GM12878 (cell line): ENCODE measurements around the gene GYG2. TPM values are rescaled to one million over a fixed set of nuclear protein-coding genes. Genes with fewer than 3 reads are reported as not detected.

Experiments used
- ATAC-seq: fragments of 200-7000 bp; cut with Tn5 transposase; 3 replicates; pipeline ENCODE4 v1.9.1; 2020; ENCODE audit warnings: mild to moderate bottlenecking, moderate library complexity
- BruUV-seq: library from RNA; stranded (reverse); fragments of 400-500 nt; replicated peaks from 2 replicates; lab custom pipeline; 2021; lab: Mats Ljungman, UMichigan
- CTCF ChIA-PET: fragments of 300-600 bp; sonication (Branson Sonifier 250); formaldehyde crosslinking; extraction: SDS; loops from one replicate; lab custom pipeline; 2021; ENCODE audit warnings: inconsistent platforms; lab: Yijun Ruan, JAX
- POLR2A ChIA-PET: fragments of 350-600 bp; formaldehyde crosslinking; extraction: SDS; loops from one replicate; lab custom pipeline; 2021; ENCODE audit warnings: inconsistent platforms; lab: Charles Lee
- RAD21 ChIA-PET: fragments of 300-600 bp; sonication (Branson Sonifier 250); formaldehyde crosslinking; loops from one replicate; lab custom pipeline; 2023; ENCODE audit warnings: antibody characterized with exemption; ENCODE audit not compliant: unreplicated experiment; lab: Charles Lee
- SMC1A ChIA-PET: fragments of 300-600 bp; sonication (Branson Sonifier 250); formaldehyde crosslinking; loops from one replicate; lab custom pipeline; 2023; ENCODE audit not compliant: unreplicated experiment, uncharacterized antibody; lab: Charles Lee
- DNase-seq: peaks from one replicate; pipeline ENCODE4 v3.0.0-alpha.2; 2011; ENCODE audit warnings: low read depth, low spot score
- FAIRE-seq: peaks from 3 replicates; lab custom pipeline; 2011; peaks lifted over from hg19 to GRCh38; lab: Jason Lieb, UNC
- H2AFZ ChIP-seq: 2 replicates; pipeline ENCODE4 v1.6.0; 2011; ENCODE audit warnings: low read depth, low read length, control low read depth; ENCODE audit not compliant: control insufficient read depth
- H3K27ac ChIP-seq: 2 replicates; pipeline ENCODE4 v1.5.1; 2011; ENCODE audit warnings: control low read depth; ENCODE audit not compliant: control insufficient read depth, insufficient read depth
- H3K27me3 ChIP-seq, 2 experiments: replicated peaks in 1 of 2; 2 replicates each; pipeline versions ENCODE4 v1.6.0 to v1.6.1; 2011; ENCODE audit warnings: low read length in 1 of 2; ENCODE audit not compliant: control insufficient read depth in 2 of 2, insufficient read depth in 2 of 2
- H3K36me3 ChIP-seq, 2 experiments: 2 replicates each; pipeline ENCODE4 v1.5.1; 2011; ENCODE audit warnings: low read length in 1 of 2; ENCODE audit not compliant: control insufficient read depth in 2 of 2, insufficient read depth in 2 of 2
- H3K4me1 ChIP-seq: 2 replicates; pipeline ENCODE4 v1.6.1; 2011; ENCODE audit warnings: mild to moderate bottlenecking, low read length, moderate library complexity, mixed read lengths; ENCODE audit not compliant: control insufficient read depth, insufficient read depth
- H3K4me2 ChIP-seq: 2 replicates; pipeline ENCODE4 v1.6.0; 2011; ENCODE audit warnings: control low read depth; ENCODE audit not compliant: control insufficient read depth, insufficient read depth
- H3K4me3 ChIP-seq: fragments of 200-600 bp; sonication (generic); 2 replicates; pipeline ENCODE4 v1.5.1; 2016
- H3K79me2 ChIP-seq: 2 replicates; pipeline ENCODE4 v1.6.0; 2011; ENCODE audit warnings: low read length; ENCODE audit not compliant: control insufficient read depth, insufficient read depth
- H3K9ac ChIP-seq: 2 replicates; pipeline ENCODE4 v1.8.0; 2011; ENCODE audit warnings: low read length, control low read depth, mixed read lengths; ENCODE audit not compliant: control insufficient read depth, insufficient read depth
- H3K9me3 ChIP-seq: replicated peaks from 3 replicates; pipeline ENCODE4 v1.5.1; 2011; ENCODE audit warnings: mild to moderate bottlenecking, low read length; ENCODE audit not compliant: control insufficient read depth, insufficient read depth
- H4K20me1 ChIP-seq: 2 replicates; pipeline ENCODE4 v1.6.0; 2011; ENCODE audit not compliant: control insufficient read depth, insufficient read depth
- SRF ChIP-seq, 2 experiments: IDR thresholded peaks; 2 replicates each; pipeline ENCODE4 v1.6.1; 2011; ENCODE audit warnings: low read depth in 2 of 2, low read length in 2 of 2, mild to moderate bottlenecking in 1 of 2, moderate library complexity in 1 of 2
- WGBS: methylation state at CpG from one replicate; pipeline ENCODE4 v1.1.6; 2016; ENCODE audit warnings: low lambda C conversion rate; ENCODE audit not compliant: insufficient replicate concordance, insufficient coverage; ENCODE audit errors: missing lambda C conversion rate; 5-methylcytosine and 5-hydroxymethylcytosine counted together
- in situ Hi-C: fragments of 300-500 bp; cut with MboI; formaldehyde crosslinking; loops from 9 replicates; pipeline ENCODE4 v1.14.3; 2018; ENCODE audit warnings: mixed read lengths
- intact Hi-C: fragments of 100-400 bp; cut with micrococcal nuclease; formaldehyde crosslinking; loops from one replicate; pipeline ENCODE4 v1.14.2; 2022; ENCODE audit not compliant: unreplicated experiment
- polyA plus RNA-seq, 11 experiments: library from polyadenylated mRNA; depleted of rRNA in 4 of 11; unstranded in 6 of 11; stranded (reverse) in 5 of 11; fragments of >200 nt; fragmentation: Nextera tagmentation in 4 of 11; fragmentation: Illumina TruSeq in 1 of 11; extraction: Ambion mirVana in 4 of 11; extraction: Trizol in 1 of 11; gene quantifications; 1 replicate in 1 of 11; 2 replicates in 10 of 11; pipeline versions ENCODE4 v1.2.1 to v1.2.3, GENCODE V29; 2011 to 2016; ENCODE audit warnings: inconsistent platforms in 2 of 11, missing spikeins in 2 of 11, low read depth in 1 of 11
- total RNA-seq, 4 experiments: library from RNA; depleted of rRNA in 3 of 4; stranded (reverse); fragments of >200 nt in 3 of 4; fragmentation: Illumina TruSeq in 1 of 4; extraction: Trizol in 1 of 4; gene quantifications; 2 replicates each; pipeline versions ENCODE4 v1.2.1 to v1.2.3, GENCODE V29; 2013 to 2021

GYG2 gene
- total and polyA plus RNA-seq, 10 of the 15 experiments (the other 5 are each of a cell fraction or from before 2014, with no cell fraction given): 0.05 TPM; not detected in 9

DNA sequence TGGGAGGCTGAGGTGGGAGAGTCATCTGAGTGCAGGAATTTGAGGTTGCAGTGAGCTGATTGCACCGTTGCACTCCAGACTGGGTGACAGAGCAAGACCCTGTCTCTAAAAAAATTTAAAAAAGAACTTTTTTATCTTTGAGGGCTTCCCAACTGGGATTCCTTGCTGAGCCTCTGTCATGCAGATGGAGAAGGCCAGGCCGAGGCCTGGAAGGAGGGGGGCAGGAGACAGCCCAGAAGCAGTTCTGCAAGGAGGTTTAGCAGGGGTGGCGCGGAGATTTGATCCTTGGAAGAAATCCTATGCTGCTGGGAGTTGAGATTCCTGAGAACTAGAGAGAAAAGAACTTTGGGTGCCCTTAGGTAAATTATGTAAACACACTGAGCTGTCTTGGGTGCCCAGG lies 102.9 kb downstream of the GYG2 start:
- intact Hi-C loops (no loop called here), in situ Hi-C loops (no loop called here)
- no peak overlapping the region for H3K4me2 ChIP-seq
- no peaks in the 10 kb centered on the region for H4K20me1 ChIP-seq
- POLR2A ChIA-PET: no interaction called here
- H2AFZ ChIP-seq: no peak overlapping the region
- WGBS: 47% methylated on average over 4 of the region's 4 CpGs
- no peaks in the 10 kb centered on the region for H3K27me3 ChIP-seq
- no peak overlapping the region for H3K27ac ChIP-seq
- CTCF ChIA-PET: no interaction called here
- SMC1A ChIA-PET: no interaction called here
- no TSS peak for BruUV-seq
- no peaks in the 10 kb centered on the region for H3K4me1 ChIP-seq
- DNase-seq (no peak), FAIRE-seq (no peak), ATAC-seq (no peak)
- H3K36me3 ChIP-seq: no peaks in the 10 kb centered on the region
- H3K4me3 ChIP-seq: no peak overlapping the region
- H3K9me3 ChIP-seq: no peaks in the 10 kb centered on the region; the same call in 2 of the 3 replicates
- H3K79me2 ChIP-seq: no peaks in the 10 kb centered on the region
- no peak for TF ChIP-seq SRF (IDR thresholded peaks at IDR 0.05; ENCODE audit: low read depth in 2 of 2, low read length in 2 of 2)
- no peak overlapping the region for H3K9ac ChIP-seq
- RAD21 ChIA-PET: no interaction called here

Other genes with a start within 250 kb of the GYG2 start
- 157 and 163 TPM in 2 replicates for gene CD99, start 137.6 kb upstream of the GYG2 start, total RNA-seq (2014; rRNA removed)
- 128 and 134 TPM in 2 replicates for gene CD99, start 137.6 kb upstream of the GYG2 start, total RNA-seq (2014; rRNA removed; fragmentation: Illumina TruSeq; extraction: Trizol)
- gene CD99, start 137.6 kb upstream of the GYG2 start, total RNA-seq (2021): 174 and 181 TPM in 2 replicates
- gene CD99, start 137.6 kb upstream of the GYG2 start, polyA plus RNA-seq (2011; rRNA removed): 31.4 and 43.4 TPM in 2 replicates
- gene CD99, start 137.6 kb upstream of the GYG2 start, polyA plus RNA-seq (2014; fragmentation: Illumina TruSeq; extraction: Trizol): 148 and 154 TPM in 2 replicates
- gene CD99, start 137.6 kb upstream of the GYG2 start, polyA plus RNA-seq (2014; fragmentation: Nextera tagmentation; extraction: Ambion mirVana): 10 to 100 TPM; 24.8 to 52.1 TPM
- gene CD99, start 137.6 kb upstream of the GYG2 start, polyA plus RNA-seq (2014; rRNA removed): 227 and 242 TPM in 2 replicates
- gene CD99, start 137.6 kb upstream of the GYG2 start, polyA plus RNA-seq (2016; fragmentation: Nextera tagmentation; extraction: Ambion mirVana): 100 to 1,000 TPM; 169 to 193 TPM
- not detected in 2 replicates for gene XG, start 76.9 kb upstream of the GYG2 start, total RNA-seq (2014; rRNA removed)
- not detected in 2 replicates for gene XG, start 76.9 kb upstream of the GYG2 start, total RNA-seq (2014; rRNA removed; fragmentation: Illumina TruSeq; extraction: Trizol)
- gene XG, start 76.9 kb upstream of the GYG2 start, total RNA-seq (2021): not detected in 2 replicates
- gene XG, start 76.9 kb upstream of the GYG2 start, polyA plus RNA-seq (2011; rRNA removed): not detected in 2 replicates
- gene XG, start 76.9 kb upstream of the GYG2 start, polyA plus RNA-seq (2014; fragmentation: Illumina TruSeq; extraction: Trizol): not detected in 2 replicates
- gene XG, start 76.9 kb upstream of the GYG2 start, polyA plus RNA-seq (2014; fragmentation: Nextera tagmentation; extraction: Ambion mirVana): not detected
- not detected in 2 replicates for gene XG, start 76.9 kb upstream of the GYG2 start, polyA plus RNA-seq (2014; rRNA removed)
- gene XG, start 76.9 kb upstream of the GYG2 start, polyA plus RNA-seq (2016; fragmentation: Nextera tagmentation; extraction: Ambion mirVana): not detected
- gene ARSD, start 100.4 kb downstream of the GYG2 start, total RNA-seq (2014; rRNA removed): 0.22 and 1.5 TPM in 2 replicates
- 0.27 and 0.28 TPM in 2 replicates for gene ARSD, start 100.4 kb downstream of the GYG2 start, total RNA-seq (2014; rRNA removed; fragmentation: Illumina TruSeq; extraction: Trizol)
- gene ARSD, start 100.4 kb downstream of the GYG2 start, total RNA-seq (2021): 0.56 TPM in 2 replicates
- 0.05 TPM in 1 of 2 replicates, not detected in the other for gene ARSD, start 100.4 kb downstream of the GYG2 start, polyA plus RNA-seq (2011; rRNA removed)
- 0.17 and 0.21 TPM in 2 replicates for gene ARSD, start 100.4 kb downstream of the GYG2 start, polyA plus RNA-seq (2014; fragmentation: Illumina TruSeq; extraction: Trizol)
- under 1 TPM; 0.05 to 0.35 TPM for gene ARSD, start 100.4 kb downstream of the GYG2 start, polyA plus RNA-seq (2014; fragmentation: Nextera tagmentation; extraction: Ambion mirVana)
- gene ARSD, start 100.4 kb downstream of the GYG2 start, polyA plus RNA-seq (2014; rRNA removed): 0.28 and 1.1 TPM in 2 replicates
- gene ARSD, start 100.4 kb downstream of the GYG2 start, polyA plus RNA-seq (2016; fragmentation: Nextera tagmentation; extraction: Ambion mirVana): under 1 TPM; 0.51 to 0.64 TPM
- not detected in 2 replicates for gene ARSH, start 177.6 kb downstream of the GYG2 start, total RNA-seq (2014; rRNA removed)
- gene ARSH, start 177.6 kb downstream of the GYG2 start, total RNA-seq (2014; rRNA removed; fragmentation: Illumina TruSeq; extraction: Trizol): not detected in 2 replicates
- gene ARSH, start 177.6 kb downstream of the GYG2 start, total RNA-seq (2021): not detected in 2 replicates
- gene ARSH, start 177.6 kb downstream of the GYG2 start, polyA plus RNA-seq (2011; rRNA removed): 0.04 and 0.12 TPM in 2 replicates
- not detected in 2 replicates for gene ARSH, start 177.6 kb downstream of the GYG2 start, polyA plus RNA-seq (2014; fragmentation: Illumina TruSeq; extraction: Trizol)
- gene ARSH, start 177.6 kb downstream of the GYG2 start, polyA plus RNA-seq (2014; fragmentation: Nextera tagmentation; extraction: Ambion mirVana): not detected
- gene ARSH, start 177.6 kb downstream of the GYG2 start, polyA plus RNA-seq (2014; rRNA removed): not detected in 2 replicates
- gene ARSH, start 177.6 kb downstream of the GYG2 start, polyA plus RNA-seq (2016; fragmentation: Nextera tagmentation; extraction: Ambion mirVana): not detected
- not detected in 2 replicates for gene ARSF, start 212.5 kb downstream of the GYG2 start, total RNA-seq (2014; rRNA removed)
- gene ARSF, start 212.5 kb downstream of the GYG2 start, total RNA-seq (2014; rRNA removed; fragmentation: Illumina TruSeq; extraction: Trizol): not detected in 2 replicates
- gene ARSF, start 212.5 kb downstream of the GYG2 start, total RNA-seq (2021): not detected in 2 replicates
- gene ARSF, start 212.5 kb downstream of the GYG2 start, polyA plus RNA-seq (2011; rRNA removed): not detected in 2 replicates
- not detected in 2 replicates for gene ARSF, start 212.5 kb downstream of the GYG2 start, polyA plus RNA-seq (2014; fragmentation: Illumina TruSeq; extraction: Trizol)
- not detected for gene ARSF, start 212.5 kb downstream of the GYG2 start, polyA plus RNA-seq (2014; fragmentation: Nextera tagmentation; extraction: Ambion mirVana)
- gene ARSF, start 212.5 kb downstream of the GYG2 start, polyA plus RNA-seq (2014; rRNA removed): not detected in 2 replicates
- gene ARSF, start 212.5 kb downstream of the GYG2 start, polyA plus RNA-seq (2016; fragmentation: Nextera tagmentation; extraction: Ambion mirVana): not detected